Neural cell (in vitro differentiated cells): ENCODE measurements around the gene SCN4B. TPM values are rescaled to one million over a fixed set of nuclear protein-coding genes. Genes with fewer than 3 reads are reported as not detected.

Experiments used
- H2AFZ ChIP-seq: fragments of 200-600, 300-800 bp; sonication (generic), shearing (Covaris generic); 2 replicates; pipeline ENCODE4 v1.6.0; 2014; ENCODE audit warnings: low read depth, mild to moderate bottlenecking, antibody characterized with exemption, low read length, moderate library complexity
- H3F3A ChIP-seq: fragments of 200-600 bp; shearing (Covaris generic); 2 replicates; pipeline ENCODE4 v1.6.1; 2016; ENCODE audit warnings: mild to moderate bottlenecking, moderate library complexity, mixed read lengths, antibody characterized with exemption, low read length; ENCODE audit not compliant: insufficient read depth, poor library complexity, severe bottlenecking
- H3K27ac ChIP-seq: fragments of 200-600, 300-800 bp; sonication (generic), shearing (Covaris generic); 2 replicates; pipeline ENCODE4 v1.5.1; 2014; ENCODE audit warnings: mild to moderate bottlenecking, low read length, moderate library complexity
- H3K27me3 ChIP-seq: fragments of 300-800, 200-600 bp; sonication (generic), shearing (Covaris generic); 2 replicates; pipeline ENCODE4 v1.6.0; 2014; ENCODE audit warnings: mild to moderate bottlenecking, low read depth, low read length, moderate library complexity; ENCODE audit not compliant: insufficient read depth
- H3K36me3 ChIP-seq: fragments of 300-800, 200-600 bp; sonication (generic), shearing (Covaris generic); 2 replicates; pipeline ENCODE4 v1.5.1; 2014; ENCODE audit warnings: mild to moderate bottlenecking, antibody characterized with exemption, low read length, moderate library complexity; ENCODE audit not compliant: insufficient read depth
- H3K4me2 ChIP-seq: fragments of 300-800, 200-600 bp; sonication (generic), shearing (Covaris generic); 2 replicates; pipeline ENCODE4 v1.6.0; 2014; ENCODE audit warnings: mild to moderate bottlenecking, low read length
- H3K4me3 ChIP-seq: fragments of 300-800, 200-600 bp; sonication (generic), shearing (Covaris generic); 2 replicates; pipeline ENCODE4 v1.5.1; 2014; ENCODE audit warnings: mild to moderate bottlenecking, low read length, moderate library complexity
- H3K79me2 ChIP-seq: fragments of 200-600 bp; shearing (Covaris generic); replicated peaks from 2 replicates; pipeline ENCODE4 v1.6.0; 2014; ENCODE audit warnings: mild to moderate bottlenecking, low read length, moderate library complexity; ENCODE audit not compliant: insufficient read depth
- H3K9ac ChIP-seq: fragments of 300-800, 200-600 bp; sonication (generic), shearing (Covaris generic); 2 replicates; pipeline ENCODE4 v1.6.1; 2016; ENCODE audit warnings: mild to moderate bottlenecking, low read length, mixed read lengths
- H3K9me2 ChIP-seq: fragments of 200-600 bp; shearing (Covaris generic); 2 replicates; pipeline ENCODE4 v1.6.1; 2016; ENCODE audit warnings: mild to moderate bottlenecking, low read length, mixed read lengths; ENCODE audit not compliant: insufficient read depth
- H3K9me3 ChIP-seq: fragments of 200-600, 300-800 bp; sonication (generic), shearing (Covaris generic); 2 replicates; pipeline ENCODE4 v1.6.1; 2016; ENCODE audit warnings: mild to moderate bottlenecking, mixed run types, low read length, moderate library complexity, mixed read lengths
- H4K20me1 ChIP-seq: fragments of 200-600 bp; shearing (Covaris generic); 2 replicates; pipeline ENCODE4 v1.6.1; 2016; ENCODE audit warnings: mild to moderate bottlenecking, mixed run types; ENCODE audit not compliant: insufficient read depth
- CTCF ChIP-seq: fragments of 450-650 bp; IDR thresholded peaks from 2 replicates; pipeline ENCODE4 v1.5.1; 2014; ENCODE audit warnings: antibody characterized with exemption, mild to moderate bottlenecking, moderate library complexity; ENCODE audit not compliant: poor library complexity, severe bottlenecking
- EP300 ChIP-seq: fragments of 450-650 bp; conservative IDR thresholded peaks from 2 replicates; pipeline ENCODE4 v1.6.1; 2014; ENCODE audit warnings: antibody characterized with exemption, mild to moderate bottlenecking, moderate library complexity; ENCODE audit not compliant: poor library complexity, severe bottlenecking
- EZH2 ChIP-seq: fragments of 200-600, 300-800 bp; shearing (Covaris generic), sonication (generic); IDR thresholded peaks from 2 replicates; pipeline ENCODE4 v1.6.1; 2014; ENCODE audit warnings: antibody characterized with exemption, low read length, borderline replicate concordance, mild to moderate bottlenecking; ENCODE audit not compliant: insufficient read depth, poor library complexity, severe bottlenecking
- MXI1 ChIP-seq: fragments of 450-650 bp; conservative IDR thresholded peaks from 2 replicates; pipeline ENCODE4 v1.6.1; 2014; ENCODE audit warnings: antibody characterized with exemption, mild to moderate bottlenecking; ENCODE audit not compliant: poor library complexity, severe bottlenecking
- POLR2AphosphoS5 ChIP-seq: IDR thresholded peaks from 2 replicates; pipeline ENCODE4 v1.6.1; 2012
- RAD21 ChIP-seq: fragments of 450-650 bp; conservative IDR thresholded peaks from 2 replicates; pipeline ENCODE4 v1.6.1; 2014; ENCODE audit warnings: antibody characterized with exemption, mild to moderate bottlenecking, moderate library complexity
- REST ChIP-seq: IDR thresholded peaks from 2 replicates; pipeline ENCODE4 v1.6.1; 2012; ENCODE audit warnings: borderline replicate concordance
- SMC3 ChIP-seq: fragments of 450-650 bp; conservative IDR thresholded peaks from 2 replicates; pipeline ENCODE4 v1.6.1; 2014; ENCODE audit warnings: antibody characterized with exemption, mild to moderate bottlenecking, moderate library complexity; ENCODE audit not compliant: poor library complexity
- TAF1 ChIP-seq: IDR thresholded peaks from 2 replicates; pipeline ENCODE4 v1.6.1; 2012; ENCODE audit warnings: low read depth
- polyA plus RNA-seq: library from polyadenylated mRNA; depleted of rRNA; stranded (reverse); fragments of >200 nt; gene quantifications from 2 replicates; pipeline ENCODE4 v1.2.3, GENCODE V29; 2014

Gene SCN4B
- polyA plus RNA-seq, 1 donor from 2014 or later, result 0.61 TPM

GRCh38 chr11:118104491-118104890 lies 48.1 kb downstream of the SCN4B start:
- Histone ChIP-seq H3K4me2 (no peak overlapping the region), H3K9me3 (no peaks in the 10 kb centered on the region), H3K27me3 (no peaks in the 10 kb centered on the region), H3K79me2 (no peaks in the 10 kb centered on the region), H3K36me3 (no peaks in the 10 kb centered on the region), H2AFZ (no peak overlapping the region), H4K20me1 (no peaks in the 10 kb centered on the region), H3F3A (no peaks in the 10 kb centered on the region), H3K27ac (no peak overlapping the region), H3K4me3 (no peak overlapping the region), H3K9me2 (no peaks in the 10 kb centered on the region), H3K9ac (no peak overlapping the region)
- TF ChIP-seq EP300 (no peak), POLR2AphosphoS5 (no peak)

GRCh38 chr11:118102721-118103261 lies 49.8 kb downstream of the SCN4B start:
- Histone ChIP-seq H3K27me3 (no peaks in the 10 kb centered on the region), H3K4me2 (no peak overlapping the region), H3K27ac (no peak overlapping the region), H2AFZ (no peak overlapping the region), H3F3A (no peaks in the 10 kb centered on the region), H3K9ac (no peak overlapping the region), H3K36me3 (no peaks in the 10 kb centered on the region), H3K4me3 (no peak overlapping the region), H3K9me2 (no peaks in the 10 kb centered on the region), H3K79me2 (no peaks in the 10 kb centered on the region), H4K20me1 (no peaks in the 10 kb centered on the region), H3K9me3 (no peaks in the 10 kb centered on the region)
- no peak for TF ChIP-seq EZH2
- no peak for TF ChIP-seq TAF1
- TF ChIP-seq REST, result no peak

- H3F3A ChIP-seq, result no peaks in the 10 kb centered on the region
- no peaks in the 10 kb centered on the region for H3K9me3 ChIP-seq
- no peaks in the 10 kb centered on the region for H3K79me2 ChIP-seq
- no peak overlapping the region for H3K4me2 ChIP-seq
- no peak overlapping the region for H2AFZ ChIP-seq
- H3K27ac ChIP-seq, result no peak overlapping the region
- H3K9ac ChIP-seq, result no peak overlapping the region
- H3K27me3 ChIP-seq, result no peaks in the 10 kb centered on the region
- H3K4me3 ChIP-seq, result no peak overlapping the region
- H4K20me1 ChIP-seq, result no peaks in the 10 kb centered on the region
- H3K9me2 ChIP-seq, result no peaks in the 10 kb centered on the region
- TF ChIP-seq EZH2 (no peak), MXI1 (no peak), RAD21 (no peak), TAF1 (no peak), EP300 (no peak), REST (no peak), POLR2AphosphoS5 (no peak), SMC3 (no peak), CTCF (no peak)
- no peaks in the 10 kb centered on the region for H3K36me3 ChIP-seq
Measured at GRCh38 chr11:118100691-118101232, 51.9 kb downstream of the SCN4B start.
